ENCODE measurements around the gene DHRS3. TPM values are rescaled to one million over a fixed set of nuclear protein-coding genes. Genes with fewer than 3 reads are reported as not detected.

DHRS3 gene
- total RNA-seq, 1 donor from 2014 or later: 60.5 TPM

- no peak overlapping the region for H3K4me3 ChIP-seq (ENCODE audit: low read depth, low read length)
- DNase-seq (ENCODE audit: low read depth): no peak
- TF ChIP-seq CTCF (conservative IDR thresholded peaks at IDR 0.05; ENCODE audit: low read depth, low read length): no peak
Measured at GRCh38 chr1:12521096-12521495, 96.9 kb downstream of the DHRS3 start.

GRCh38 chr1:12519693-12520364 is 98.2 kb downstream of the DHRS3 start:
- no peak for DNase-seq (ENCODE audit: low read depth)
- TF ChIP-seq CTCF (conservative IDR thresholded peaks at IDR 0.05; ENCODE audit: low read depth, low read length): no peak

GRCh38 chr1:12518931-12519692 is 98.9 kb downstream of the DHRS3 start:
- no peak for DNase-seq (ENCODE audit: low read depth)
- no peak overlapping the region for H3K4me3 ChIP-seq (ENCODE audit: low read depth, low read length)
- TF ChIP-seq CTCF (conservative IDR thresholded peaks at IDR 0.05; ENCODE audit: low read depth, low read length): no peak

More at GRCh38 chr1:12519693-12520364, 98.2 kb downstream of the DHRS3 start:
- no peak overlapping the region for H3K4me3 ChIP-seq (ENCODE audit: low read depth, low read length)

Other genes with a start within 250 kb of the DHRS3 start
- gene AADACL4, start 25.9 kb upstream of the DHRS3 start, total RNA-seq: not detected in 2 replicates
- gene AADACL3, start 97.9 kb upstream of the DHRS3 start, total RNA-seq: not detected in 2 replicates
- gene CFAP107, start 128.0 kb upstream of the DHRS3 start, total RNA-seq: not detected in 2 replicates
- not detected in 2 replicates for gene PRAMEF12, start 155.5 kb upstream of the DHRS3 start, total RNA-seq
- gene PRAMEF1, start 173.2 kb upstream of the DHRS3 start, total RNA-seq: not detected in 2 replicates
- not detected in 2 replicates for gene PRAMEF11, start 213.2 kb upstream of the DHRS3 start, total RNA-seq
- not detected in 2 replicates for gene HNRNPCL1, start 230.5 kb upstream of the DHRS3 start, total RNA-seq
- not detected in 2 replicates for gene PRAMEF2, start 238.9 kb upstream of the DHRS3 start, total RNA-seq

Measured in epithelial cell of proximal tubule (primary cell).